Activated CD8-positive, alpha-beta T cell treated with anti-CD3 and anti-CD28 coated beads for 36 hours (primary cell): ENCODE results near the gene IFNL4. TPM values are rescaled to one million over a fixed set of nuclear protein-coding genes. Genes with fewer than 3 reads are reported as not detected.
"Not testable (repeated sequence)": the region's sequence is repeated elsewhere in the genome, so short reads cannot be mapped to it uniquely, and the experiment has no call there.

Experiments used
- ATAC-seq: fragments of 200-7000 bp; cut with Tn5 transposase; one replicate; pipeline ENCODE4 v1.10.0; 2021; ENCODE audit warnings: mild to moderate bottlenecking, moderate library complexity
- CTCF ChIA-PET: fragments of 350-600 bp; sonication (Branson Sonifier 250); formaldehyde crosslinking; loops from one replicate; lab custom pipeline; 2021; ENCODE audit warnings: antibody characterized with exemption; lab: Charles Lee
- POLR2A ChIA-PET: fragments of 350-600 bp; sonication (Branson Sonifier 250); formaldehyde crosslinking; loops from one replicate; lab custom pipeline; 2021; ENCODE audit warnings: antibody characterized with exemption; lab: Charles Lee
- DNase-seq: peaks from one replicate; pipeline ENCODE4 v3.0.0-alpha.2; 2020
- H3K27ac Mint-ChIP-seq: one replicate; pipeline ENCODE4 v1.8.0; 2021; ENCODE audit warnings: mild to moderate bottlenecking, mixed read lengths
- H3K27me3 Mint-ChIP-seq: one replicate; pipeline ENCODE4 v1.8.0; 2021; ENCODE audit warnings: mixed read lengths
- H3K36me3 Mint-ChIP-seq: one replicate; pipeline ENCODE4 v1.8.0; 2021; ENCODE audit warnings: low read depth, mixed read lengths
- H3K4me1 Mint-ChIP-seq: one replicate; pipeline ENCODE4 v1.8.0; 2021; ENCODE audit warnings: low read depth, mixed read lengths
- H3K4me3 Mint-ChIP-seq: one replicate; pipeline ENCODE4 v1.8.0; 2021; ENCODE audit warnings: mild to moderate bottlenecking, moderate library complexity, mixed read lengths
- H3K9me3 Mint-ChIP-seq: one replicate; pipeline ENCODE4 v1.8.0; 2021; ENCODE audit warnings: mixed read lengths
- CTCF ChIP-seq: fragments of 200-600 bp; IDR thresholded peaks from one replicate; pipeline ENCODE4 v1.8.0; 2022; ENCODE audit warnings: antibody characterized with exemption, mild to moderate bottlenecking
- intact Hi-C: fragments of 100-400 bp; cut with micrococcal nuclease; formaldehyde crosslinking; loops from one replicate; pipeline ENCODE4 v1.10.0; 2022
- total RNA-seq, 2 experiments: library from RNA; stranded (reverse); gene quantifications; one replicate each; pipeline ENCODE4 v1.2.3, GENCODE V29; 2021

The IFNL4 gene
- total RNA-seq, 2 experiments from 2014 or later: not detected

- Mint-ChIP-seq H3K4me1 (no peaks in the 10 kb centered on the region), H3K4me3 (no peak overlapping the region), H3K36me3 (no peaks in the 10 kb centered on the region), H3K27ac (no peak overlapping the region), H3K27me3 (no peaks in the 10 kb centered on the region), H3K9me3 (no peaks in the 10 kb centered on the region)
- TF ChIP-seq CTCF: no peak
- ATAC-seq (no peak), DNase-seq (no peak)
- POLR2A ChIA-PET: no interaction called here
- intact Hi-C loops: no loop called here
- CTCF ChIA-PET: interaction anchor here (1.0 kb wide), 1 partner anchor 10 kb away, joined by 3 read pairs; no protein-coding TSS in a partner anchor
These were observed 26.9 kb upstream of the IFNL4 start for GRCh38 chr19:39275578-39275977.

GRCh38 chr19:39273859-39274258 is 25.2 kb upstream of the IFNL4 start:
- H3K4me3 Mint-ChIP-seq, H3K27me3 Mint-ChIP-seq, DNase-seq, CTCF ChIA-PET, H3K4me1 Mint-ChIP-seq, intact Hi-C loops, H3K9me3 Mint-ChIP-seq, POLR2A ChIA-PET, H3K27ac Mint-ChIP-seq, H3K36me3 Mint-ChIP-seq, ATAC-seq: not testable (repeated sequence)

GRCh38 chr19:39270036-39270871 is 21.6 kb upstream of the IFNL4 start:
- Mint-ChIP-seq H3K27ac (no peak overlapping the region), H3K9me3 (no peaks in the 10 kb centered on the region), H3K4me3 (no peak overlapping the region), H3K4me1 (no peaks in the 10 kb centered on the region), H3K36me3 (no peaks in the 10 kb centered on the region), H3K27me3 (peaks cover 4% of the 10 kb centered on the region)
- POLR2A ChIA-PET: no interaction called here
- DNase-seq (no peak), ATAC-seq (no peak)
- intact Hi-C loops: no loop called here
- CTCF ChIA-PET: no interaction called here
- no peak for TF ChIP-seq CTCF

GRCh38 chr19:39269369-39269768 is 20.7 kb upstream of the IFNL4 start:
- POLR2A ChIA-PET: not testable (repeated sequence)

GRCh38 chr19:39268531-39269223 is 20.0 kb upstream of the IFNL4 start:
- POLR2A ChIA-PET, H3K9me3 Mint-ChIP-seq, DNase-seq, H3K4me1 Mint-ChIP-seq, intact Hi-C loops, H3K27ac Mint-ChIP-seq, CTCF ChIA-PET, H3K36me3 Mint-ChIP-seq, H3K4me3 Mint-ChIP-seq, ATAC-seq: not testable (repeated sequence)
- H3K27me3 Mint-ChIP-seq: peaks cover 16% of the 10 kb centered on the region

More at GRCh38 chr19:39269369-39269768, 20.7 kb upstream of the IFNL4 start:
- peaks cover 11% of the 10 kb centered on the region for H3K27me3 Mint-ChIP-seq
- ATAC-seq, DNase-seq, H3K4me1 Mint-ChIP-seq, H3K36me3 Mint-ChIP-seq, H3K9me3 Mint-ChIP-seq, H3K27ac Mint-ChIP-seq, H3K4me3 Mint-ChIP-seq, intact Hi-C loops, CTCF ChIA-PET: not testable (repeated sequence)

- H3K36me3 Mint-ChIP-seq, DNase-seq, CTCF ChIA-PET, intact Hi-C loops, POLR2A ChIA-PET, H3K9me3 Mint-ChIP-seq, H3K4me3 Mint-ChIP-seq, H3K27ac Mint-ChIP-seq, H3K4me1 Mint-ChIP-seq: not testable (repeated sequence)
- peaks cover 20% of the 10 kb centered on the region for H3K27me3 Mint-ChIP-seq
- ATAC-seq: peak; percentile 76
These were observed 19.4 kb upstream of the IFNL4 start, which contains the start of gene IFNL2 for GRCh38 chr19:39268085-39268484. Gene IFNL2 (plus strand): TSS chr19:39268396. CDS start chr19:39268569, 173 bp downstream.
